ENCODE measurements around the gene KDM4C. TPM values are rescaled to one million over a fixed set of nuclear protein-coding genes. Genes with fewer than 3 reads are reported as not detected.

KDM4C gene
- total and polyA plus RNA-seq, 2 of the 4 experiments (the other 2 are of a cell fraction), result 11.8 to 23.8 TPM

GRCh38 chr9:7174301-7174700 is 416.5 kb downstream of the KDM4C start:
- no peaks in the 10 kb centered on the region for H3K9me3 ChIP-seq (ENCODE audit: control insufficient read depth, insufficient read depth, low read length)
- 100% methylated on average over 5 of the region's 7 CpGs; no CpG with 5 or more reads in 1 of the 2 experiments for WGBS, 2 experiments (ENCODE audit: extremely low coverage in 2 of 2, insufficient read length in 1 of 2)
- BruUV-seq (replicated peaks), result no TSS peak
- no peak overlapping the region for H3K56ac ChIP-seq (ENCODE audit: extremely low read depth, insufficient read depth, low read length)
- no peak overlapping the region for H2BK5ac ChIP-seq (ENCODE audit: low read depth, low read length, poor library complexity, severe bottlenecking)
- H3K4me3 ChIP-seq (ENCODE audit: insufficient read depth, low read depth, low read length), result no peak overlapping the region
- peaks cover 4% of the 10 kb centered on the region; the same call in 1 of the 2 replicates for H3K9me1 ChIP-seq (ENCODE audit: insufficient read depth, low read length)
- dilution Hi-C loops (cut with HindIII; ENCODE audit: low sequenced_read_pairs, unreplicated experiment) (no loop called here), in situ Hi-C loops (cut with MboI; ENCODE audit: low sequenced_read_pairs) (no loop called here), intact Hi-C loops (cut with micrococcal nuclease) (no loop called here)
- H4K91ac ChIP-seq (ENCODE audit: insufficient read depth, low read depth, low read length), result no peak overlapping the region
- no peak overlapping the region for H3K4ac ChIP-seq (ENCODE audit: low read depth, low read length)
- no peak for ATAC-seq (ENCODE audit: low read depth)
- ChIA-PET CTCF (no interaction called here), POLR2A (ENCODE audit: unreplicated experiment) (no interaction called here)
- no peak overlapping the region for H4K5ac ChIP-seq (ENCODE audit: low read depth, low read length)
- no peaks in the 10 kb centered on the region for H3K79me1 ChIP-seq (ENCODE audit: low read depth in 1 of 2, low read length in 2 of 2)
- H3K4me1 ChIP-seq (ENCODE audit: control insufficient read depth, insufficient read depth, low read length), result peaks cover 2% of the 10 kb centered on the region; the same call in 1 of the 2 replicates
- TF ChIP-seq POLR2A (IDR thresholded peaks at IDR 0.05; ENCODE audit: low read depth, low read length), result no peak
- TF ChIP-seq RAD21 (IDR thresholded peaks at IDR 0.05; ENCODE audit: low read length), result no peak
- TF ChIP-seq SMC3 (IDR thresholded peaks at IDR 0.05; ENCODE audit: low read depth, low read length), result no peak
- TF ChIP-seq CEBPB (IDR thresholded peaks at IDR 0.05; ENCODE audit: low read depth, low read length), result no peak
- TF ChIP-seq USF2 (IDR thresholded peaks at IDR 0.05; ENCODE audit: low read depth, low read length), result no peak
- no peak for TF ChIP-seq MAZ (IDR thresholded peaks at IDR 0.05; ENCODE audit: borderline replicate concordance, low read depth, low read length)
- no peak for TF ChIP-seq NFE2L2 (IDR thresholded peaks at IDR 0.05; ENCODE audit: low read depth, low read length)
- no peak for TF ChIP-seq CTCF (conservative IDR thresholded peaks at IDR 0.05; ENCODE audit: low read depth, low read length)
- no peak for TF ChIP-seq RCOR1 (IDR thresholded peaks at IDR 0.05; ENCODE audit: insufficient replicate concordance, low read length)
- TF ChIP-seq ELK1 (IDR thresholded peaks at IDR 0.05; ENCODE audit: borderline replicate concordance, low read depth, low read length), result no peak
- no peak for TF ChIP-seq CHD1 (IDR thresholded peaks at IDR 0.05; ENCODE audit: low read depth, low read length)
- TF ChIP-seq FOS (IDR thresholded peaks at IDR 0.05; ENCODE audit: low read depth, low read length), result no peak
- no peak overlapping the region for H2BK15ac ChIP-seq (ENCODE audit: low read depth, low read length)
- no peak overlapping the region for H3K18ac ChIP-seq (ENCODE audit: low read depth, low read length)
- H2AFZ ChIP-seq (replicated peaks; ENCODE audit: low read length, poor library complexity), result no peak overlapping the region
- no peak for DNase-seq
- no peak overlapping the region for H2AK9ac ChIP-seq (replicated peaks; ENCODE audit: low read depth, low read length, poor library complexity)
- H3K9ac ChIP-seq (ENCODE audit: low read depth, low read length), result no peak overlapping the region
- no peak overlapping the region for H2BK120ac ChIP-seq (ENCODE audit: low read depth, low read length)
- no peak overlapping the region for H3K4me2 ChIP-seq (ENCODE audit: low read depth, low read length)
- no peak overlapping the region for H3K23ac ChIP-seq (ENCODE audit: low read depth, low read length)
- H3K27ac ChIP-seq (ENCODE audit: insufficient read depth, low read length), result no peak overlapping the region
- no peak overlapping the region for H2BK20ac ChIP-seq (ENCODE audit: low read depth, low read length)
- no peaks in the 10 kb centered on the region for H4K20me1 ChIP-seq (ENCODE audit: insufficient read depth, low read length)
- H3K36me3 ChIP-seq (ENCODE audit: control insufficient read depth, insufficient read depth, low read length), result peaks cover 2% of the 10 kb centered on the region; the same call in 1 of the 2 replicates
- no peak overlapping the region for H2AK5ac ChIP-seq (ENCODE audit: low read depth, low read length)
- no peaks in the 10 kb centered on the region for H3K27me3 ChIP-seq (ENCODE audit: control insufficient read depth, insufficient read depth, low read length)
- H3K14ac ChIP-seq (replicated peaks; ENCODE audit: low read depth, low read length), result no peak overlapping the region
- no peak overlapping the region for H4K8ac ChIP-seq (ENCODE audit: low read depth in 2 of 2, low read length in 2 of 2)
